Astrocyte of the cerebellum (primary cell): Measurements from ENCODE around the gene SGCG.
"Not testable (repeated sequence)": the region's sequence is repeated elsewhere in the genome, so short reads cannot be mapped to it uniquely, and the experiment has no call there.

Experiments used
- DNase-seq: peaks from one replicate; pipeline ENCODE4 v3.0.0-alpha.2; 2011; ENCODE audit warnings: low read depth
- H3K4me3 ChIP-seq: 2 replicates; pipeline ENCODE4 v1.5.1; 2011; ENCODE audit warnings: mild to moderate bottlenecking, low read depth, low read length, moderate library complexity
- in situ Hi-C: cut with HindIII; loops from 2 replicates; pipeline ENCODE4 v1.10.0; 2017; ENCODE audit warnings: low sequenced_read_pairs
- TF ChIP-seq, protein P1 (sequence below): IDR thresholded peaks from 2 replicates; pipeline ENCODE4 v1.5.1; 2012; ENCODE audit warnings: low read length, low read depth, moderate library complexity, mild to moderate bottlenecking; ENCODE audit errors: missing control alignments

SGCG gene

DNA sequence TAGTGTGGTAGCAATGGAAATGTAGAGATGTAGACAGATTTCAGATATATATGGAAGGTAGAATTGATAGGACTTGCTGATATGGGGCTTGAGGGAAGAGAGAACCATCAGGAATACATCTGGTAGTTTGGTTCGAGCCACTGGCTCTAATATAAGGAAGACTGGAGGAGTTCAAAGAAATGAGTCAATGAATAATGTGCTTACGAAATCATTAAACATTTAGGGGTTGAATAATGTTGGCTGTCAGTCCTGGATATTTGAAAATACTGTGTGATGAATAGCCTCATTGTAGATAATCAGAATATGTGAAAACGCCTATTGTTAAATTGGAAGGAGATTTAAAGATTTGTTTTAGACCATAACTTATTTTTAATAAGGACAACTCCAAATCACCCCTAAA is 21.6 kb downstream of the SGCG start:
- in situ Hi-C loops: no loop called here
- no peak for DNase-seq
- H3K4me3 ChIP-seq: no peak overlapping the region
- TF ChIP-seq, protein P1, sequence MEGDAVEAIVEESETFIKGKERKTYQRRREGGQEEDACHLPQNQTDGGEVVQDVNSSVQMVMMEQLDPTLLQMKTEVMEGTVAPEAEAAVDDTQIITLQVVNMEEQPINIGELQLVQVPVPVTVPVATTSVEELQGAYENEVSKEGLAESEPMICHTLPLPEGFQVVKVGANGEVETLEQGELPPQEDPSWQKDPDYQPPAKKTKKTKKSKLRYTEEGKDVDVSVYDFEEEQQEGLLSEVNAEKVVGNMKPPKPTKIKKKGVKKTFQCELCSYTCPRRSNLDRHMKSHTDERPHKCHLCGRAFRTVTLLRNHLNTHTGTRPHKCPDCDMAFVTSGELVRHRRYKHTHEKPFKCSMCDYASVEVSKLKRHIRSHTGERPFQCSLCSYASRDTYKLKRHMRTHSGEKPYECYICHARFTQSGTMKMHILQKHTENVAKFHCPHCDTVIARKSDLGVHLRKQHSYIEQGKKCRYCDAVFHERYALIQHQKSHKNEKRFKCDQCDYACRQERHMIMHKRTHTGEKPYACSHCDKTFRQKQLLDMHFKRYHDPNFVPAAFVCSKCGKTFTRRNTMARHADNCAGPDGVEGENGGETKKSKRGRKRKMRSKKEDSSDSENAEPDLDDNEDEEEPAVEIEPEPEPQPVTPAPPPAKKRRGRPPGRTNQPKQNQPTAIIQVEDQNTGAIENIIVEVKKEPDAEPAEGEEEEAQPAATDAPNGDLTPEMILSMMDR: no peak

DNA sequence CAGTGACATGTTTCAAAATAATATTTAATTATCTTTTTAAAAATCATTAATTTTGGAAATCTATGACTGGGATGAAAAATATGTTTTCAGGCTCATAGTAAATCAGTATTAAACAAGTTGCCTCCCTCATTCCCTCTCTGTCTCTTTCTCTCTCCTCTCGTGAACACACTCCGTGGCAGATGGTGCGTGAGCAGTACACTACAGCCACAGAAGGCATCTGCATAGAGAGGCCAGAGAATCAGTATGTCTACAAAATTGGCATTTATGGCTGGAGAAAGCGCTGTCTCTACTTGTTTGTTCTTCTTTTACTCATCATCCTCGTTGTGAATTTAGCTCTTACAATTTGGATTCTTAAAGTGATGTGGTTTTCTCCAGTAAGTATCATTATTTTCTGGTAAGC is 22.7 kb downstream of the SGCG start:
- in situ Hi-C loops: no loop called here
- no peak for DNase-seq

GRCh38 chr13:23205807-23206206 is 25.0 kb downstream of the SGCG start:
- DNase-seq: no peak
- TF ChIP-seq, protein P1: no peak
- in situ Hi-C loops: no loop called here
- H3K4me3 ChIP-seq: no peak overlapping the region

More for the DNA sequence above, 22.7 kb downstream of the SGCG start:
- no peak overlapping the region for H3K4me3 ChIP-seq
- TF ChIP-seq, protein P1: no peak

GRCh38 chr13:23212671-23213070 is 31.9 kb downstream of the SGCG start:
- TF ChIP-seq, protein P1: no peak
- in situ Hi-C loops: no loop called here
- peak; percentile 1 for DNase-seq
- H3K4me3 ChIP-seq: no peak overlapping the region

- H3K4me3 ChIP-seq: no peak overlapping the region
- TF ChIP-seq, protein P1: no peak
- no peak for DNase-seq
- in situ Hi-C loops: no loop called here
Observed at GRCh38 chr13:23231241-23231640, 50.5 kb downstream of the SGCG start.

DNA sequence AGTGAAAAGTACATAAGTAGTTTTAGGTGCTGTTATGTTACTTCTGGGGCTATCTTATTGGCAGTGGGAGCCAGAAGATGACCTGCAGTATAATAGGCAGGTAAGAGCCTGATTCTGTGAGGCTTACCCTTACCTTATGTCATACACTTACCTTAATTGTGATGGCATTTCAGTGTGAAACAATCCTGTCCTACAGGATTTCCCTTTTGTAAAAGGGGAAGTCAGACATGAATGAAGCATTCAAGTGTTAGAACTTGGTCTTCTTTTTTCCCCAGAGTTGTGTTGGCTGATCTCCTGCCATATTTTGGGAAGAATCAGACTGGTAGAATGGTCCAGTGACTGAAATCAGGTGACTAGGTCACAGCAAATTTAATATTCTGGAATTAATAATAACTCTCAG is 55.2 kb downstream of the SGCG start:
- in situ Hi-C loops: no loop called here
- no peak overlapping the region for H3K4me3 ChIP-seq
- DNase-seq: no peak
- TF ChIP-seq, protein P1: no peak

- in situ Hi-C loops: no loop called here
- TF ChIP-seq, protein P1: no peak
- DNase-seq: no peak
- H3K4me3 ChIP-seq: no peak overlapping the region
Observed at GRCh38 chr13:23243066-23243465, 62.3 kb downstream of the SGCG start.

DNA sequence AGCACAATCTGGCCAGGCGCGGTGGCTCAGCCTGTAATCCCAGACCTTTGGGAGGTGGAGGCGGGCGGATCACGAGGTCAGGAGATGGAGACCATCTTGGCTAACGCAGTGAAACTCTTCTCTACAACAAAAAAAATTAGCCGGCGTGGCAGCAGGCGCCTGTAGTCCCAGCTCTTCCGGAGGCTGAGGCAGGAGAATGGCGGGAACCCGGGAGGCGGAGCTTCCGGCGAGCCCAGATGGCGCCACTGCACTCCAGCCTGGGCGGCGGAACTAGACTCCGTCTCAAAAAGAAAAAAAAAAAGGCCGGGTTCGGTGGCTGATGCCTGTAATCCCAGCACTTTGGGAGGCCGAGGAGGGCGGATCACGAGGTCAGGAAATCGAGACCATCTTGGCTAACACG is 67.6 kb downstream of the SGCG start:
- DNase-seq, H3K4me3 ChIP-seq, in situ Hi-C loops: not testable (repeated sequence)
